ENCODE results near the gene PLA2G1B.

DNA sequence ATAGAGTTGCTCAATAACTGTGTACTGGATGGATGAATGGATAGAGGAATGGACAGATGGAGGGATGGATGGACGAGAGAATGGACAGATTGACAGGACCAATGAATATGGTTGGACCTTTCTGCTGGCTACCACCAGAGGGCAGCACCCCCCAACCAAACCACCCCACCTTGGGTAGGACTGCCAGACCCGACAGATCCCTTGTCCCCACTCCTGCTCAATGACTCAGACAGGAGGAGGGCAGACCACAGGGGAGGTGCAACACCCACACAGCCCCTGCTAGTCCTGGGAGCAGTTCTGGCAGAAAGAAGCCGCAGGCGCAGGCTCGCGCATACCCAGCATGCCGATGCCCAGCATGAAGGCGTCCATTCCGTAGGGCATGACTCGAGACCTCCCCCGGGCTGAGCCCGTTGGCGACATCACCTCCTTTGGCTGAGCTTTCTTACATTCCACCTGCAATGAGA lies 29.0 kb upstream of the PLA2G1B start:
- TF ChIP-seq EZH2phosphoT487 (IDR thresholded peaks at IDR 0.05; ENCODE audit: borderline replicate concordance), result no peak
- TF ChIP-seq, protein P1, sequence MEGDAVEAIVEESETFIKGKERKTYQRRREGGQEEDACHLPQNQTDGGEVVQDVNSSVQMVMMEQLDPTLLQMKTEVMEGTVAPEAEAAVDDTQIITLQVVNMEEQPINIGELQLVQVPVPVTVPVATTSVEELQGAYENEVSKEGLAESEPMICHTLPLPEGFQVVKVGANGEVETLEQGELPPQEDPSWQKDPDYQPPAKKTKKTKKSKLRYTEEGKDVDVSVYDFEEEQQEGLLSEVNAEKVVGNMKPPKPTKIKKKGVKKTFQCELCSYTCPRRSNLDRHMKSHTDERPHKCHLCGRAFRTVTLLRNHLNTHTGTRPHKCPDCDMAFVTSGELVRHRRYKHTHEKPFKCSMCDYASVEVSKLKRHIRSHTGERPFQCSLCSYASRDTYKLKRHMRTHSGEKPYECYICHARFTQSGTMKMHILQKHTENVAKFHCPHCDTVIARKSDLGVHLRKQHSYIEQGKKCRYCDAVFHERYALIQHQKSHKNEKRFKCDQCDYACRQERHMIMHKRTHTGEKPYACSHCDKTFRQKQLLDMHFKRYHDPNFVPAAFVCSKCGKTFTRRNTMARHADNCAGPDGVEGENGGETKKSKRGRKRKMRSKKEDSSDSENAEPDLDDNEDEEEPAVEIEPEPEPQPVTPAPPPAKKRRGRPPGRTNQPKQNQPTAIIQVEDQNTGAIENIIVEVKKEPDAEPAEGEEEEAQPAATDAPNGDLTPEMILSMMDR (conservative IDR thresholded peaks at IDR 0.05; ENCODE audit: low read length), result peak; percentile 91

Data from Loucy (cell line).